NCI-H524 (cell line): ENCODE results near the gene MECP2.
"Not testable (repeated sequence)": the region's sequence is repeated elsewhere in the genome, so short reads cannot be mapped to it uniquely, and the experiment has no call there.

Source experiments
- DNase-seq, 2 experiments: peaks; one replicate each; lab custom pipeline; 2025; lab: John Stamatoyannopoulos, UW

The MECP2 gene

GRCh38 chrX:153993079-153993478, 104.4 kb downstream of the MECP2 start:
- peak; percentile 70 to 88 for DNase-seq

GRCh38 chrX:153992180-153992579, 105.3 kb downstream of the MECP2 start:
- DNase-seq, result no peak

DNA sequence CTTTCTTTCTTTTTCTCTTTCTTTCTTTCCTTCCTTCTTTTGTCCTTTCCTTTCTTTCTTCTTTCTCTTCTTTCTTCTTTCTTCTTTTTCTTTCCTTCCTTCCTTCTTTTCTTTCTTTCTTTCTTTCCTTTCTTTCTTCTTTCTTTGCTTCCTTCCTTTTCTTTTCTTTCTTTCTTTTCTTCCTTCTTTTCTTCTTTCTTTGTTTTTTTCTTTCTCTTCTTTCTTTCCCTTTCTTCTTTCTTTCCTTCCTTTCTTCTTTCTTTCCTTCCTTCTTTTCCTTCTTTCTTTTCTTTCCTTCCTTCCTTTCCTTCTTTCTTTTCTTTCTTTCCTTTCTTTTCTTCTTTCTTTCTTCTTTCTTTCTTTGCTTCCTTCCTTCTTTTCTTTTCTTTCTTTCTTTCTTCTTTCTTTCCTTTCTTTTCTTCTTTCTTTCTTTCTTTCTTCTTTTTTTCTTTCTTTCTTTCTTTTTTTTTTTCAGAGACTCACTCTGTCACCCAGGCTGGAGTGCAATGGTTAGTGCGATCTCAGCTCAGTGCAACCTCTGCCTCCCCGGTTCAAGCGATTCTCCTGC, 106.4 kb downstream of the MECP2 start:
- no peak for DNase-seq

- peak in 1 of 2 experiments; percentile 37 for DNase-seq
Observed at GRCh38 chrX:153989973-153990655, 107.4 kb downstream of the MECP2 start.

GRCh38 chrX:153988493-153988892, 109.0 kb downstream of the MECP2 start:
- no peak for DNase-seq

GRCh38 chrX:153984351-153985178, 113.0 kb downstream of the MECP2 start:
- DNase-seq, result no peak

GRCh38 chrX:153983321-153983801, 114.2 kb downstream of the MECP2 start:
- DNase-seq, result no peak

GRCh38 chrX:153981771-153982533, 115.6 kb downstream of the MECP2 start:
- DNase-seq, result no peak

- DNase-seq, result no peak
Observed at GRCh38 chrX:153981231-153981630, 116.3 kb downstream of the MECP2 start.

DNA sequence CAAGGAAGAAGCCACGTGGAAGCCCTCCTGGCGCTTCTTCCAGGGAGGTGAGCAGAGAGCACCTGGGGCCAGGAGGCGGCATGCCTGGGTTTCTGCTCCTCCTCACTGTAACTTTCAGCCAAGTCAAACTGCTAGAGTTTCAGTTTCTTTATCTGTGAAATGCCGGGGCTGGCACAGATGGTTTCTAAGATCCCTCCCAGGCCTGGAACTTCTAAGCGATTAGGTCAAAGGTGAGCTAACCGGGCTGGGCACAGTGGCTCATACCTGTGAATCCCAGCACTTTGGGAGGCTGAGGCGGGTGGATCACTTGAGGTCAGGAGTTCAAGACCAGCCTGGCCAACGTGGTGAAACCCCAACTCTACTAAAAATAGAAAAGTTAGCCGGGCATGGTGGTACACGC, 117.1 kb downstream of the MECP2 start:
- not testable (repeated sequence) for DNase-seq

- DNase-seq, result no peak
Observed at GRCh38 chrX:153974726-153975286, 122.7 kb downstream of the MECP2 start.

GRCh38 chrX:153974003-153974725, 123.4 kb downstream of the MECP2 start:
- DNase-seq, result no peak

DNA sequence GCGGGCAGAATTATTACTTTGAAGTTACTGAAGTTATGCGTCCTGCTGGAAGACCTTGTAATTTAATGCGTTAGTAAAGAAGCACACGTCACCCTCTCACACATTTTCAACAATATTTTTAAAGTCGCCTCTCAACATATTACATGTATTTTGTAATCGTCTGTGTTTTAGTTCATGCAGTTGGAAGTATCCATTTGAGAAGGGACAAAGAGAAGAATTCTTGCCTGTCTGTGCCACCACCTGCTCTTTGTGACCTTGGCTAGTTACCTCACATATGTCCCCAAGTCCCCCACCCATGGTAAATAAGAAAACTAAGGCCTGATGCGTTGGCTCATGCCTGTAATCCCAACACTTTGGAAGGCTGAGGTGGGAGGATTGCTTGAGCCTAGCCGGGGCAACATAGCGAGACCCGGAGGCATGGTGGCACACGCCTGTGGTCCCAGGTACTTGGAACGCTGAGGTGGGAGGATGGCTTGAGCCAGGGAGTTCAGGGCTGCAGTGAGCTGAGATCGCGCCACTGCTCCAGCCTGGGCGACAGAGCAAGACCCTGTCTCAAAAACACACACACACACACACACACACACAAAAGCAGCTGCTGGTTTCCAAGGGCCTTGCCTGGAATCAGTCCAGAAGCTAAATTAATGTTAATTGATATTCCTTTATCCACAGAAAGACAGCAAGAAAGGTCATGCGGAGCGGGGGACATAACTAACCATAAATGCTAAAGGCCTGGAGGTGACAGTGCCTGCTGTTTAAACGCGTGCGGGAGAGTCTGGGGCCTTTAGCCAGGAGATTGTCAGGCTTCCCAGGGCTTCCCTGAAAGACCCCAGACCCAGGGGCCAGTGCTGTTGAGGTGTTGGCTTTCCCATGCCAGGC, 124.2 kb downstream of the MECP2 start:
- no peak for DNase-seq

DNA sequence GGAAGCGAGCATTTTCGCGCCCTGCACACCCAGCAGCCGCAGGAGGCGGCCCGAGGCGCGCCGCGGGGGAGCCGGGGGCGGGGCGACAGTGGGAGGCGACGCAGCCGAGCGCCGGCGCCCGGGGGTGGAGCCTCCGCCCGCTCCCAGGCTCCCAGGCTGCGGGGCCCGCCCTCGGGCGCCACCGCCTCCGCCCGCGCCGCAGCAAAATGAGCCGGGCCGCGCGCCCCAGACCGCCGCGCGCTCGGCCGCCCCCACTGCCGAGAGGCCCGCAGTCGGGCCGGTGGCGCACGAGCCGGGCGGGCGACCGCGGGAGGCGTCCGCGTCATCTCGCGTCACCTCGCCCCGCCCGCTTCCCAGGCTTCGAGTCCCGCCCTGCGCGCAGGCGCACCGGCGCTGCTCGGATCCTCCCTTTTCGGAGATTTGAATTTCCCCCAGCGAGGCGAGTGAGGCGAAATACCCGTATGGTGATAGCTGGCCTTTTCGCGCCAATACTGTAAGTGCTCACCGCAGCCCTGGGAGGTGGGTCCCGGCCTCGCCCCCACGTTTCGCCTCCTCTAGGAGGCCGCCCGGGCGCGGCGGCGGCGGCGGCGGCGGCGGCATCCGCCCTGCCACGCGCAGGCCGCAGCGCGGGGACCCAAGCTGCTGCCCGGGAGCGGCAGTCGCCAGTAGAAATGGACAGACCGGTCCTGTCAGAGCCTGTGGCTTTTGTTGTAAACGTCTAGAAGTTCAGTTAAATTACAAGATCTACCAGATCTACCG, 125.0 kb downstream of the MECP2 start, which contains the start of gene TMEM187:
TSS of gene TMEM187 (plus strand) at position 387 of the 759 bp plus-strand sequence. CDS start 9,309 bp downstream, outside the sequence.
- peak; percentile 92 to 96 for DNase-seq
